ENCODE data around the gene SPATA6.

SPATA6 gene

GRCh38 chr1:48470481-48470855 lies 1.5 kb downstream of the SPATA6 start:
- Histone ChIP-seq H3F3A (ENCODE audit: insufficient read depth, low read length) (no peaks in the 10 kb centered on the region), H3K9me2 (ENCODE audit: low read depth, low read length) (no peaks in the 10 kb centered on the region), H3K9ac (ENCODE audit: low read length) (no peak overlapping the region), H3K79me2 (ENCODE audit: insufficient read depth, low read length) (no peaks in the 10 kb centered on the region), H2AFZ (ENCODE audit: low read length) (no peak overlapping the region), H3K27ac (ENCODE audit: low read depth, low read length, poor library complexity, severe bottlenecking) (no peak overlapping the region), H3K4me2 (ENCODE audit: low read length) (no peak overlapping the region), H3K36me3 (ENCODE audit: insufficient read depth, low read length) (no peaks in the 10 kb centered on the region), H3K9me3 (ENCODE audit: low read length) (no peaks in the 10 kb centered on the region), H3K27me3 (ENCODE audit: insufficient read depth, low read length) (no peaks in the 10 kb centered on the region), H3K4me1 (ENCODE audit: insufficient read depth, low read length, severe bottlenecking) (no peaks in the 10 kb centered on the region), H4K20me1 (ENCODE audit: insufficient read depth, low read length) (no peaks in the 10 kb centered on the region), H3K4me3 (ENCODE audit: low read depth, low read length, poor library complexity, severe bottlenecking) (no peak overlapping the region)
- TF ChIP-seq CTCF (IDR thresholded peaks at IDR 0.05; ENCODE audit: low read length) (no peak), EZH2 (IDR thresholded peaks at IDR 0.05; ENCODE audit: borderline replicate concordance, low read length) (no peak)

- no peak overlapping the region for H2AFZ ChIP-seq (ENCODE audit: low read length)
- no peaks in the 10 kb centered on the region for H3K9me3 ChIP-seq (ENCODE audit: low read length)
- no peaks in the 10 kb centered on the region for H4K20me1 ChIP-seq (ENCODE audit: insufficient read depth, low read length)
- H3K27me3 ChIP-seq (ENCODE audit: insufficient read depth, low read length), result no peaks in the 10 kb centered on the region
- H3K9ac ChIP-seq (ENCODE audit: low read length), result no peak overlapping the region
- no peaks in the 10 kb centered on the region for H3K79me2 ChIP-seq (ENCODE audit: insufficient read depth, low read length)
- H3K9me2 ChIP-seq (ENCODE audit: low read depth, low read length), result no peaks in the 10 kb centered on the region
- no peaks in the 10 kb centered on the region for H3K4me1 ChIP-seq (ENCODE audit: insufficient read depth, low read length, severe bottlenecking)
- TF ChIP-seq CTCF (IDR thresholded peaks at IDR 0.05; ENCODE audit: low read length), result no peak
- no peak for TF ChIP-seq EZH2 (IDR thresholded peaks at IDR 0.05; ENCODE audit: borderline replicate concordance, low read length)
- H3K27ac ChIP-seq (ENCODE audit: low read depth, low read length, poor library complexity, severe bottlenecking), result no peak overlapping the region
- no peak overlapping the region for H3K4me3 ChIP-seq (ENCODE audit: low read depth, low read length, poor library complexity, severe bottlenecking)
- no peaks in the 10 kb centered on the region for H3F3A ChIP-seq (ENCODE audit: insufficient read depth, low read length)
- no peak overlapping the region for H3K4me2 ChIP-seq (ENCODE audit: low read length)
- no peaks in the 10 kb centered on the region for H3K36me3 ChIP-seq (ENCODE audit: insufficient read depth, low read length)
Observed at GRCh38 chr1:48469616-48470480, 2.2 kb downstream of the SPATA6 start.

- Histone ChIP-seq H3K27ac (ENCODE audit: low read depth, low read length, poor library complexity, severe bottlenecking) (no peak overlapping the region), H3F3A (ENCODE audit: insufficient read depth, low read length) (no peaks in the 10 kb centered on the region), H3K4me2 (ENCODE audit: low read length) (no peak overlapping the region), H3K79me2 (ENCODE audit: insufficient read depth, low read length) (no peaks in the 10 kb centered on the region), H2AFZ (ENCODE audit: low read length) (no peak overlapping the region), H3K9me3 (ENCODE audit: low read length) (no peaks in the 10 kb centered on the region), H3K4me1 (ENCODE audit: insufficient read depth, low read length, severe bottlenecking) (no peaks in the 10 kb centered on the region), H3K9ac (ENCODE audit: low read length) (no peak overlapping the region), H3K4me3 (ENCODE audit: low read depth, low read length, poor library complexity, severe bottlenecking) (no peak overlapping the region), H3K9me2 (ENCODE audit: low read depth, low read length) (no peaks in the 10 kb centered on the region), H4K20me1 (ENCODE audit: insufficient read depth, low read length) (no peaks in the 10 kb centered on the region), H3K27me3 (ENCODE audit: insufficient read depth, low read length) (no peaks in the 10 kb centered on the region), H3K36me3 (ENCODE audit: insufficient read depth, low read length) (no peaks in the 10 kb centered on the region)
- TF ChIP-seq CTCF (IDR thresholded peaks at IDR 0.05; ENCODE audit: low read length) (no peak), EZH2 (IDR thresholded peaks at IDR 0.05; ENCODE audit: borderline replicate concordance, low read length) (no peak)
Observed at GRCh38 chr1:48466594-48466993, 5.4 kb downstream of the SPATA6 start.

All from OCI-LY1 (cell line).